Stimulated activated naive CD4-positive, alpha-beta T cell treated with Interleukin-2 at 50 U/mL for 16 hours (primary cell): ENCODE data around the gene SLC12A3.
A peak's percentile ranks its signal among the peaks of the same experiment; 100 is the strongest.
"Not testable (repeated sequence)": the region's sequence is repeated elsewhere in the genome, so short reads cannot be mapped to it uniquely, and the experiment has no call there.

Experiments
- DNase-seq: peaks from one replicate; lab custom pipeline; 2025; lab: John Stamatoyannopoulos, UW

The SLC12A3 gene

GRCh38 chr16:56919099-56919800 lies 54.2 kb downstream of the SLC12A3 start:
- DNase-seq, result no peak

DNA sequence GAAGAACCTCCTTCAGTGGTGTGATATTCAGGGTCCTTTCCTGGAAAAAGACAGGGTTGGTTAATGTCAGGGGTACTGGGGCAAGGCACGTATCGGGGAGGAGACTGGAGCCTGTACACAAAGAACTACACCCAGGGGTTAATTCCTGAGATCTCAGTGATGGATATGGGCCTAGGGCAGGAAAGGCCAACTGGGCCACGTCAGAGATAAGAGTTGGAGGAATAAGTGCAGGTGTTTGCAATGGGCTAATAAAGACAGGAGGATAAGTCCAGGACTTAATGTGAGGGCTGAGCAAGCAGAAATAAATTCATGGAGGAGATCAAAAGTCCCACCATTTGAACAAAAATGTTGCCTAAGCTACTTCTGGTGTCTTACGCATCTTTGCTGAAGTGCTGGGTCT lies 56.6 kb downstream of the SLC12A3 start:
- DNase-seq, result no peak

- no peak for DNase-seq
Observed at GRCh38 chr16:56923481-56924091, 58.6 kb downstream of the SLC12A3 start.

DNA sequence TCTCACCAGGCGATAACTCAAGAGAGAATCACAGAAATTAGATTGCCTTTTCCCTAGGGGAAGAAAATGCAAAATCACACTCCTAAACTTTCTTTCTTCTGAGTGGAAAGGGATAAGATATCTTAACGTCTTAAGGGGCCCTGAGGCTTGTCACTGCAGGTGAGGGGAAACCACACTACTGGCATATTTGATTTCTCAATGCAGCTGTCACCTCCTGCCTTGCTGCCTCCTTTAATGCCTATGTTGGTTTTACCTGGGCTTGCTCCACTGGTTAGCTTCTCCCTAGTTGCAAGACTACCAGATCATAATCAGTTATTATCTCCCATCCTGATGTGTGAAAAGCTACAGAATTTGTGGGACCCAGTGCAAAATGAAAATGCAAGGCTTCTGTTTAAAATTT lies 62.5 kb downstream of the SLC12A3 start:
- DNase-seq, result no peak

DNA sequence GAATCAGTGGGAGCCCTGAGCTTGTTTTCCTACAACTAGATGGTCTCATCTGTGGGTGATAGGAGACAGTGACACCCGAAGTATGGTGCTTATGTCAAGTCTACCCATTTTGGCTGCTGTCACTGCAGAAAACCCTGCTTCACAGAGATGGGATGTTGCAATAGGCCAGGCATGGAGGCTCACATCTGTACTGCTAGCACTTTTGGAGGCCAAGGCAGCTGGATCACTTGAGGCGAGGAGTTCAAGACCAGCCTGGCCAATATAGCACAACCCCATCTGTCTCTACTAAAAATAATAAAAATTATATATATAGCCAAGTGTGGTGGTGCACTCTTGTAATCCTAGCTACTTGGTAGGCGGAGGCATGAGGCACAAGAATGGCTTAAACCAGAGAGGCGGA lies 64.6 kb downstream of the SLC12A3 start:
- DNase-seq, result no peak

GRCh38 chr16:56930486-56931270 lies 65.7 kb downstream of the SLC12A3 start:
- DNase-seq, result no peak

GRCh38 chr16:56931271-56931891 lies 66.4 kb downstream of the SLC12A3 start:
- DNase-seq, result no peak

GRCh38 chr16:56931892-56932720 lies 67.1 kb downstream of the SLC12A3 start, which contains the start of gene HERPUD1:
Gene HERPUD1 (plus strand): TSS chr16:56932142. CDS start chr16:56932245, 103 bp downstream.
- DNase-seq, result peak; percentile 99

GRCh38 chr16:56932721-56933619 lies 68.0 kb downstream of the SLC12A3 start:
- peak; percentile 29 for DNase-seq

GRCh38 chr16:56933828-56934598 lies 69.0 kb downstream of the SLC12A3 start:
- DNase-seq, result no peak

- DNase-seq, result not testable (repeated sequence)
Observed at GRCh38 chr16:56934599-56935145, 69.7 kb downstream of the SLC12A3 start.

DNA sequence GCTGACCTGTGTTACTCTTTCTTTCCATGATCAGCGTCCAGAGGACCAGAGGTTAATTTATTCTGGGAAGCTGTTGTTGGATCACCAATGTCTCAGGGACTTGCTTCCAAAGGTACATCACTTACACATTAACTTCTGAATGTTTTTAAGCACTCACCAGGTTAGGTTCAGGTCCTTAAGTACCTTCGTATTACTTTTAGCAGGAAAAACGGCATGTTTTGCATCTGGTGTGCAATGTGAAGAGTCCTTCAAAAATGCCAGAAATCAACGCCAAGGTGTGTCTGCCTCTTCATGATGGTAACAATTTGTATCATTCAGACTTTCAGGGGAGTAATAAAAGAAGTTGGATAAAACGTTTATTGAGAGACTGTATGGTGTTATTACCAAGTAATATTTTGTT lies 70.2 kb downstream of the SLC12A3 start:
- no peak for DNase-seq

- DNase-seq, result no peak
Observed at GRCh38 chr16:56936491-56936890, 71.5 kb downstream of the SLC12A3 start.

DNA sequence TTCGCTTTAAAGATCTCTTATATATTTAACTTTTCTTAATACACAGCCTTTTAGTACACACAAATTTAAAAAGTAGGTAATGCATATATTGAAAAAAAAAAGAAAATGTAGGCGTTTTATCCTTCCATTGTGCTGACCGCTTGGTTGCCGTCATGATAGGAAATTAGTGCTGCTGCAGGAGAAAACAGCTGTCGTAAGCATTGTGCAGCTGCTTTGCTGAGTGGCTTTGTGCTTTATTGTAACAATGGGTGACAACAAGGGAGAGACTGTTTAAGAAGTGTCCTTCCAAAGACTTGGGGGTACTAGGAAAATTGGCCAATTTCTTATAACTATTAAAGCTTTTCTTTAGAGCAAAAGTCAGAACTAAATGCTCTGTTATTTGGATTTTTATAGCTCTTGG lies 71.9 kb downstream of the SLC12A3 start:
- DNase-seq, result no peak

DNA sequence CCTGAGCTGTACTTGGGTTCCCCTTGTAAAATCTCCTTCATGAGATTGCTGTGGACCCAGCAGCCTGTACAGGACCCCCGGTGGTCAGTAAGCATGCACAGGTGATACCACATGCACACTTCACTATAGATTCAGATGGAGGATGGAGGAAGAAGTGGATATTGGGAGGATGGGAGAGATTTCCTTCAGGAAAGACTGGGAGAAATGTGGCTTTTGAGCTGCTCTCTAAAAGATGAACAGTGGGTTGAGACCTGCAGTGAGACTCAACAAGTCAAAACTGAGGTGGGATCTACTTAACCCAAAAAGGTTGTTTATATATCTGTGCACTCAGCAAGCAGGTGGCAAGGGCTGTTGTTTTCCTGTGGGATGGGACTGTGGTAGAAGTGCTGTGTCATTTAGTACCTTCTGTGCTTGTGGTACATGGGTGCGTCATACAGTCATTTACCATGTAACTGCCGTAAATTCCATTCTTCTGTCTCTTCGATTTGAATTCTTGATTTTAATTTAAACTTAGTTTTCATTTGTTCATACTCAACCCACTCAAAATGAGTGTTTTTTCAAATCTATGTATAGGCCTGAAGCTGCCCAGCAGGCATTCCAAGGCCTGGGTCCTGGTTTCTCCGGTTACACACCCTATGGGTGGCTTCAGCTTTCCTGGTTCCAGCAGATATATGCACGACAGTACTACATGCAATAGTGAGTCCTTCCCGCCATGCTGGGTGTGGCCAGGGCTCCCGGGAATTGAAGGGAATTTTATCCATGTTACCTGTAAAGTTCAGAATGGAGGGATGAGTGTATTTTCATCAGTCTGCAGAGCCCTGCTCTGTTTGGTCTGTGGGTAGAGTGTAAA lies 73.9 kb downstream of the SLC12A3 start:
- DNase-seq, result peak; percentile 42

DNA sequence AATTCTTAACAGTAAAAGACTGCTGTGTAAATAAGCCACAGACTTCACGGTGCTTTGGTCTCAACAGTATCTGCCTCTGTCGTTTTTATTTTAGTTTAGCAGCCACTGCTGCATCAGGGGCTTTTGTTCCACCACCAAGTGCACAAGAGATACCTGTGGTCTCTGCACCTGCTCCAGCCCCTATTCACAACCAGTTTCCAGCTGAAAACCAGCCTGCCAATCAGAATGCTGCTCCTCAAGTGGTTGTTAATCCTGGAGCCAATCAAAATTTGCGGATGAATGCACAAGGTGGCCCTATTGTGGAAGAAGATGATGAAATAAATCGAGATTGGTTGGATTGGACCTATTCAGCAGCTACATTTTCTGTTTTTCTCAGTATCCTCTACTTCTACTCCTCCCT lies 74.8 kb downstream of the SLC12A3 start:
- no peak for DNase-seq

DNA sequence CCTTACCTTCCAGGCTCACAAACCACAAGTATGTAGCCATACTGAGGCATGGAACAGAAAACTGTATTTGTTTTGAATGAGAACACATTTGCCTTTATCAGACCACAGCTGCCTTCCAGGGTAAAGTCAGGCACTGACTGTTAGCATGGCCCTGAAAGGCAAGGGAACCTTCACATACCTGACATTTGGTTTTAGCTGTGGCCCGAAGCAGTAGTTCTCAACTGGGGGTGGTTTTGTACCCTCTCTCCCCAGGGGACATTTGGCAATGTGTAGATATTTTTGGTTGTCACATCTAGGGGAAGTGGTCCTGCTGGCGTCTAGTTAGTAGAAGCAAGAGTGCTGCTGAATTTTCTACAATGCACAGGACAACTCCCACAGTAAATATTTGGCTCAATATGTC lies 76.1 kb downstream of the SLC12A3 start:
- DNase-seq, result no peak

DNA sequence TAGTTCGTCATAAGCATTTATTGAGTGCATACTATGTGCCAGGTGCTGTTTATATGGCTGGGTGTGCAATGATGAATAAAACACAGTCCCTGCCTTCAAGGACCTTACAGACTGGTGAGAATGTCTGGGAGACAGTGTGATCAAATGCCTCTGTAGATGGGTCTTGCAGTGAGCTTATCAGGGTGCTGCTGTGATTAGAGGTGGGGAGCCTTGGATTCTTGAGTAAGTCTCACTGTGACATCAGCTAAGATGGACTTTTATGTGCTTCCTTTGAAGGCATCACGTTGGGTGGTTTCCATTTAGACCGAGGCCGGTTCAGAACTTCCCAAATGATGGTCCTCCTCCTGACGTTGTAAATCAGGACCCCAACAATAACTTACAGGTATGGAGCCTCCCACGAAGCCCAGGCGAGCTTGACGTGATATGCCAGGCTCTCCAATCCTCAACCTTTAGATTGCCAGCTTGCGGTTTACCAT lies 76.9 kb downstream of the SLC12A3 start:
- DNase-seq, result no peak
